A549 treated with CpdA at 1 μM for 4 hours (cell line): ENCODE data around the gene ISOC2. TPM values are rescaled to one million over a fixed set of nuclear protein-coding genes. Genes with fewer than 3 reads are reported as not detected.

ENCODE experiments used
- total RNA-seq: library from RNA; stranded (reverse); fragments of 200-300 nt; extraction: Qiagen RNA extraction; gene quantifications from 5 replicates; pipeline ENCODE4 v1.2.3, GENCODE V29; 2022; ENCODE audit warnings: low read depth

Gene ISOC2, protein sequence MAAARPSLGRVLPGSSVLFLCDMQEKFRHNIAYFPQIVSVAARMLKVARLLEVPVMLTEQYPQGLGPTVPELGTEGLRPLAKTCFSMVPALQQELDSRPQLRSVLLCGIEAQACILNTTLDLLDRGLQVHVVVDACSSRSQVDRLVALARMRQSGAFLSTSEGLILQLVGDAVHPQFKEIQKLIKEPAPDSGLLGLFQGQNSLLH
- 56.5 to 68.3 TPM (median 61.0 TPM) in 5 replicates for total RNA-seq

GRCh38 chr19:55461259-55461973 lies at the start of gene ISOC2:
ISOC2 (minus strand) TSS chr19:55461642; CDS start chr19:55456486, 5,156 bp downstream.

DNA sequence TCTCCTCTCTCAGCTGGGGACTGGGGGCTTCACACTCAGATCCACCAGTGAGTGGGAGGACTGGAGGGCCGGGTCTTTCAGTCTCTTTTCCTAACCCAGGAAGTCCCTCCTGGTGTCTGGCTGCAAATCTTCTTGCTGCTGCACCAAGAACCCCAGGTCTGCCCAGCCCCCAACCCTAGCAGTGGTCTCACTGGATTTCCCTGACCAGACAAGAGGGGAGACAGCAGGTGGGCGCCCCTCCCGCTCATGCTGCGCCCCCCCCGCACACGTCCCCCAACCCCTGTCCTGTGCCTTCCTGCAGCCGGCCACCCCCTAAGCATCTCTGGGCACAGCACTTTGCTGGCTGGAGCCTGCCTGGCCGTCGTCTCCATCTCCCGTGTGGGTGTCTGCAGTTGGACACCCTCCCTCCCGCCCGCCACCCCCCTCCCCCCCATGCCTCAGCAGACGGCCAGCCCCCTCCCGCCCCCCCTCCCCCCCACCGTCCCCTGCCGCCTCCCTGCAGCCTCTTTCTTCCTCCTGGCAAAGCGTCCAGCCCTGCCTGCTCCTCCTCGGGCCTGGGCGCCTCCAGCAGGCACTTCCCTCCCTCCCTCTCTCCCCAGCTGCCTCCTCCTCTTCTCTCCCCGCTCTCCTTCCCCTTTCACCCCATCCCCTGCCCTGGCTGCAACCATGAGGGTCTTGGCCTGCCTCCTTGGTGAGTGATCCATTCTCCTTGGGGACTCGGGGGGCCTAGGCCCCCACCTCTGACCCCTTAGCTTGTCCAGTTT lies 26.7 kb upstream of the ISOC2 start, which contains the start of gene SSC5D:
SSC5D (plus strand) TSS at position 513 of the 764 bp plus-strand sequence; CDS start at position 667, 154 bp downstream.

DNA sequence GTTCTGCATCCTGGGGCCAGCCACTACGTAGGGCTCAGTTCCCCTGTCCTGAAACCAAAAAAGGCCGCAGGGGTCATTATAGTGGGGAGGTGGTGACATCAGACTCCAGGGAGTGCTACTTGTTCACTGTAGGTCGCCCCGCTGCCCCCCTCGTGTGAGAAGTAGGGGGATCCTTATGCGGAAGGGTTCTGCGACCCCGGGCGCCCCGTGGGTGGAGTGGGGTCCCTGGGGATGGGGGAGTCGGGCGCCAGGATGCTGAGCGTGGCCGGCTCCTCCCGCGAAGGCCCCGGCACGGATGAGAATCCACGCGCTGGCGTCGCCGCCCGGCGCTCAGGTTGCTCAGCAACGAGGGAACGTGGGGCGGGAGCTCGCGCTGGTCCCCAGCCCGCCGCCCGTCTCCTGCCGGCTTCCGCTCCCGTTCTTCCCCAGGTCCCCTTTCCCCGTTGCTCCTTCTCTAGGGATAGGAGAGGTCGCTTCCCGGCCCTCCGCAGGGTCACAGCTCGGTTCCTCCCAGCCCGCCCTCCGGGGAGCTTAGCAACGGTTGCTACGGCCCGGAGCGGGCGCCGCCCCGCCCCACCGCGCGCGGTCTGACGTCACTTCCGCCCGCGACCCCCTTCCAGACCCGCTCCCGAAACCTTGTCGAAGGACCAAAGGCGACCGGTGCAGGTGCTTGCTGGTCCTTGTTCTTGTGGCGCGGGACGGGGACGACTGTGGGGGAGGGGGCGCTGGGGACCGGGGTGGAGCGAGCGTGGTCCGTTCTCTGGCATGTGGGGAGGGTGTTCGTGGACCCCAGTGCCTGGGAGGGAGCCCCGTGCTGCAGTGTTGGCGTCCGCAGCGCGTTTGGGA lies 23.4 kb upstream of the ISOC2 start, which contains the start of gene NAT14:
NAT14 (plus strand) TSS at position 596 of the 846 bp plus-strand sequence. CDS start 521 bp downstream, outside the sequence.

GRCh38 chr19:55476100-55476775 lies 14.8 kb upstream of the ISOC2 start, which contains the start of gene ZNF628:
ZNF628 (plus strand) TSS chr19:55476617; CDS start chr19:55479911, 3,294 bp downstream.

DNA sequence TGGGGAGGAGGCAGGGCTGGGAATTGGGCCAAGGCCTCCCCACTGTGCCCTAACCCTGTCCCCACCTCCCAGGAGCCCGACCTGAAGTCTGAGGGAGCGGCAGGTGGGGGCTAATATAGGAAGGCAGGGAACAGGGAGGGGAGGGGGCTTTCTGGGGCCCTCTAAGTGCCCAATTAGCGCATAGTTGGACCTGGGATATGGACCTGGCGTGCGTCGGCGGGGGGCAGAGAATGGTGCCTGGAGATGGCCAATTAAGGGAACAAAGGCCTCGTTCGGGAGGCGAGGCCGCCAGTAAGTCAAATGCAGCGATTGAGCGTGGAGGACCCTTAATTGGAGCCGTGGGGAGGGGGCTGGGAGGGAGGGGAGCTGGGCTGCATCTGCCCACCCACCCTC lies 3.2 kb upstream of the ISOC2 start, which contains the start of gene C19orf85:
C19orf85 (minus strand) TSS at position 90 of the 393 bp plus-strand sequence. CDS start 197 bp downstream, outside the sequence.

DNA sequence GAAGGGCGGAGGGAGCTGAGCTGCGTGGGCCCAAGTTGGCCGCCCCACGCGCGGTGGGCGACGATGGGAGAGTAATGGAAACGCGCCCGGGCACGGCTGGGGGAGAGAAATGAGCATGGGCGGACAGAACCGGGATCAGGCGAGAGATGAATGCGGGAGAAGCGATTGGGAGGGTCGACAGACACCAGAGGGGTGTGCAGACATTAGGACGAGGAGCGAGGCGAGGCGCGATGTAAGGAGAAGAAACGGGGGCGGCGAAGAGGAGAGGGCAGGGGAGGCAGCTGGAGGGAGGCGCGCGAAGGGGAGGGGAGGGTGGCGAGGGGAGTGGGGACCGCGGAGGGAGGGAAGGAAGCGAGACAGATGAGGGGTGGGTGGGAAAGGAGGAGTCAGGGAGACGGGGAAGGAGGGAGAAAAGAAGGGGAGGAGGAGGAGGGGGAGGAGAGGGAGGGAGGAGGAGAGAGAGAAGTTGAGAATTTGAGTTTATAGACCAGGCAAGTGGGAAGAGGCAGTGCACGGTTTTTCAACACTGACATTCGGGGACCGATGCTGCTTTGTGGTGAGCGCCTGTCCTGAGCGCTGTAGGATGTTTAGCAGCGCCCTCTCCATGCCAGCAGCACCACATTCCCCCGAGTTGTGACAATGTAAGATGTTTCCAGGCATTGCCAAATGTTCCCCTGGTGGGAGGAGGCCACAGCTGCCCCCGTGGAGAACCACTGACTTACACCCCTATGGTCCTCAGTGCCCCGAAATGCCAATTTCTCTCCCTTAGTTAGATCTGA lies 18.2 kb downstream of the ISOC2 start, which contains the start of gene SHISA7:
SHISA7 (minus strand) TSS at position 256 of the 779 bp plus-strand sequence. CDS start 437 bp downstream, outside the sequence.

GRCh38 chr19:55407550-55407799 lies 54.0 kb downstream of the ISOC2 start, which contains the start of gene UBE2S:
UBE2S (minus strand) TSS chr19:55407788; CDS start chr19:55407589, 199 bp downstream.

Other genes with a start within 250 kb of the ISOC2 start
- 2.7 to 6.3 TPM (median 5.5 TPM) in 5 replicates for gene TMEM86B, start 232.9 kb downstream of the ISOC2 start, total RNA-seq
- gene PPP6R1, start 202.6 kb downstream of the ISOC2 start, total RNA-seq = 98.6 to 127 TPM (median 124 TPM) in 5 replicates
- gene HSPBP1, start 181.5 kb downstream of the ISOC2 start, total RNA-seq = 118 to 146 TPM (median 136 TPM) in 5 replicates
- 4.3 to 6.1 TPM (median 5.0 TPM) in 5 replicates for gene BRSK1, start 177.6 kb downstream of the ISOC2 start, total RNA-seq
- 0.06 to 0.27 TPM (median 0.19 TPM) in 3 of 5 replicates, not detected in the others for gene TMEM150B, start 136.3 kb downstream of the ISOC2 start, total RNA-seq
- gene KMT5C, start 121.8 kb downstream of the ISOC2 start, total RNA-seq = 8.1 to 12.2 TPM (median 10.3 TPM) in 5 replicates
- 0.83 to 1.5 TPM (median 1.1 TPM) in 5 replicates for gene COX6B2, start 106.9 kb downstream of the ISOC2 start, total RNA-seq
- gene GARIN5B, start 98.4 kb downstream of the ISOC2 start, total RNA-seq = 0.10 to 0.25 TPM (median 0.17 TPM) in 4 of 5 replicates, not detected in the other
- 79.7 to 115 TPM (median 99.1 TPM) in 5 replicates for gene IL11, start 91.2 kb downstream of the ISOC2 start, total RNA-seq
- gene TMEM190, start 84.8 kb downstream of the ISOC2 start, total RNA-seq = 1.6 to 2.7 TPM (median 1.8 TPM) in 5 replicates
- 1.9 to 9.5 TPM (median 8.1 TPM) in 5 replicates for gene TMEM238, start 77.3 kb downstream of the ISOC2 start, total RNA-seq
- gene RPL28, start 75.7 kb downstream of the ISOC2 start, total RNA-seq = 2,575 to 3,038 TPM (median 2,861 TPM) in 5 replicates
- gene UBE2S, start 53.9 kb downstream of the ISOC2 start, total RNA-seq = 280 to 580 TPM (median 470 TPM) in 5 replicates
- not detected in 5 replicates for gene SHISA7, start 18.3 kb downstream of the ISOC2 start, total RNA-seq
- not detected in 5 replicates for gene C19orf85, start 3.1 kb upstream of the ISOC2 start, total RNA-seq
- gene ZNF628, start 15.0 kb upstream of the ISOC2 start, total RNA-seq = 4.3 to 9.6 TPM (median 8.8 TPM) in 5 replicates
- 40.9 to 61.3 TPM (median 58.0 TPM) in 5 replicates for gene NAT14, start 23.5 kb upstream of the ISOC2 start, total RNA-seq
- gene SSC5D, start 26.8 kb upstream of the ISOC2 start, total RNA-seq = 0.38 to 1.5 TPM (median 0.61 TPM) in 5 replicates
- gene SBK2, start 75.5 kb upstream of the ISOC2 start, total RNA-seq = 1.8 to 3.1 TPM (median 2.5 TPM) in 5 replicates
- 1.8 to 2.7 TPM (median 2.3 TPM) in 5 replicates for gene SBK3, start 83.9 kb upstream of the ISOC2 start, total RNA-seq
- 16.1 to 35.4 TPM (median 25.5 TPM) in 5 replicates for gene ZNF579, start 119.2 kb upstream of the ISOC2 start, total RNA-seq
- gene FIZ1, start 137.9 kb upstream of the ISOC2 start, total RNA-seq = 17.5 to 27.0 TPM (median 25.5 TPM) in 5 replicates
- gene ZNF524, start 138.6 kb upstream of the ISOC2 start, total RNA-seq = 14.0 to 19.4 TPM (median 18.4 TPM) in 5 replicates
- gene ZNF865, start 144.0 kb upstream of the ISOC2 start, total RNA-seq = 7.9 to 14.8 TPM (median 13.3 TPM) in 5 replicates
- 5.4 to 6.6 TPM (median 6.3 TPM) in 5 replicates for gene ZNF784, start 162.9 kb upstream of the ISOC2 start, total RNA-seq
- gene ZNF580, start 179.4 kb upstream of the ISOC2 start, total RNA-seq = 26.5 to 52.4 TPM (median 49.1 TPM) in 5 replicates
- gene ZNF581, start 182.0 kb upstream of the ISOC2 start, total RNA-seq = 37.0 to 52.7 TPM (median 49.4 TPM) in 5 replicates
- 12.2 to 19.1 TPM (median 18.1 TPM) in 5 replicates for gene CCDC106, start 186.6 kb upstream of the ISOC2 start, total RNA-seq
- 266 to 326 TPM (median 309 TPM) in 5 replicates for gene U2AF2, start 193.4 kb upstream of the ISOC2 start, total RNA-seq
- gene EPN1, start 213.6 kb upstream of the ISOC2 start, total RNA-seq = 126 to 209 TPM (median 205 TPM) in 5 replicates